ENCODE data around the gene HMBS. TPM values are rescaled to one million over a fixed set of nuclear protein-coding genes. Genes with fewer than 3 reads are reported as not detected.
A peak's percentile ranks its signal among the peaks of the same experiment; 100 is the strongest.

Gene HMBS
- total RNA-seq, 4 donors from 2014 or later: 9.5 to 19.9 (median 15.3) TPM

DNA sequence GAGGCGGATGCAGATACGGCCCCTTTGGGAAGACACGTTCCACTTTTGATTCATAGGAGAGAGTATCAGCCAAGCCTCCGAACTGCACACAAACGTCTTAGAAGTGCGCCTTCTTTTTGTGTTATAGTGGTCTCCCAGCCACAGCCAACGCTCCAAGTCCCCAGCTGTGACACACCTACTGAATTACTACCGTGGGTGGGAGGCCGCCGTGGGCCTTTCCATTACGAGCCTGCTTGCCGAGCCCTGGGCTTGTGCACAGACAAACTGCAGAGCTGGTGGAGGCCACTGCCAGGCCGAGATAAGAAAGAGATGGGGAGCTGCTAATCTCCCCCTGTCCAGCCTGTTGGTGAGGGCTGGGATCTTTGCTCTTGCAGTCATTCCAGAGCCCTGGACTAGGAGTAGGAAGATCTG lies 761 bp downstream of the HMBS start:
- H3K4me3 ChIP-seq: peak overlapping the region; percentile 82 to 90
- H3K36me3 ChIP-seq: no peaks in the 10 kb centered on the region
- H3K4me1 ChIP-seq: peaks cover 0 to 7% of the 10 kb centered on the region in 2 donors
- H3K9me3 ChIP-seq: no peaks in the 10 kb centered on the region
- H3K27ac ChIP-seq: peak overlapping the region; percentile 83 to 96
- intact Hi-C loops (cut with DNase I; ENCODE audit: low total_unique reads): no loop called here
- DNase-seq: no peak
- TF ChIP-seq, protein P1, sequence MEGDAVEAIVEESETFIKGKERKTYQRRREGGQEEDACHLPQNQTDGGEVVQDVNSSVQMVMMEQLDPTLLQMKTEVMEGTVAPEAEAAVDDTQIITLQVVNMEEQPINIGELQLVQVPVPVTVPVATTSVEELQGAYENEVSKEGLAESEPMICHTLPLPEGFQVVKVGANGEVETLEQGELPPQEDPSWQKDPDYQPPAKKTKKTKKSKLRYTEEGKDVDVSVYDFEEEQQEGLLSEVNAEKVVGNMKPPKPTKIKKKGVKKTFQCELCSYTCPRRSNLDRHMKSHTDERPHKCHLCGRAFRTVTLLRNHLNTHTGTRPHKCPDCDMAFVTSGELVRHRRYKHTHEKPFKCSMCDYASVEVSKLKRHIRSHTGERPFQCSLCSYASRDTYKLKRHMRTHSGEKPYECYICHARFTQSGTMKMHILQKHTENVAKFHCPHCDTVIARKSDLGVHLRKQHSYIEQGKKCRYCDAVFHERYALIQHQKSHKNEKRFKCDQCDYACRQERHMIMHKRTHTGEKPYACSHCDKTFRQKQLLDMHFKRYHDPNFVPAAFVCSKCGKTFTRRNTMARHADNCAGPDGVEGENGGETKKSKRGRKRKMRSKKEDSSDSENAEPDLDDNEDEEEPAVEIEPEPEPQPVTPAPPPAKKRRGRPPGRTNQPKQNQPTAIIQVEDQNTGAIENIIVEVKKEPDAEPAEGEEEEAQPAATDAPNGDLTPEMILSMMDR (IDR thresholded peaks at IDR 0.05): no peak
- no peak for TF ChIP-seq POLR2A (IDR thresholded peaks at IDR 0.05)
- no peaks in the 10 kb centered on the region for H3K27me3 ChIP-seq

DNA sequence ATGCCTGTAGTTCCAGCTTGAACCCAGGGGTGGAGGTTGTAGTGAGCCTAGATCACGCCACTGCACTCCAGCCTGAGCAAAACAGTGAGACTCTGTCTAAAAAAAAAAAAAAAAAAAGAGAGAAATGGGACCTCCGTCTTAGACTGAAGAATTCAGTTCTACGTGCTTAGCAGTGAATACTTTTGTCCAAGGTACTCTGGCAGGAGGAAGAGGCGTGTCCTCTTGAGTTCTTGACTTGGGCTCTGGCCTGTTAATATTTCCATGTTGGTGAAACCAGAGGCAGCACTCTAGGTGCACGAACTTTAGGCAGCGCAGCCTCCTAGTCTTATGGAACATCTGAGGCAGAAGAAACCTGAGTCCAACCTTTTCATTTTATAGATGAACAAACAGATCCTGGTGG lies 2.4 kb downstream of the HMBS start:
- Histone ChIP-seq H3K4me3 (no peak overlapping the region), H3K4me1 (peaks cover 0 to 7% of the 10 kb centered on the region in 2 donors), H3K9me3 (no peaks in the 10 kb centered on the region), H3K36me3 (no peaks in the 10 kb centered on the region), H3K27me3 (no peaks in the 10 kb centered on the region), H3K27ac (no peak overlapping the region)
- intact Hi-C loops (cut with DNase I; ENCODE audit: low total_unique reads): no loop called here
- TF ChIP-seq POLR2A (IDR thresholded peaks at IDR 0.05): no peak
- TF ChIP-seq, protein P1 (IDR thresholded peaks at IDR 0.05): no peak
- DNase-seq: no peak

- Histone ChIP-seq H3K9me3 (no peaks in the 10 kb centered on the region), H3K27ac (no peak overlapping the region), H3K4me3 (no peak overlapping the region), H3K36me3 (no peaks in the 10 kb centered on the region), H3K27me3 (no peaks in the 10 kb centered on the region), H3K4me1 (peaks cover 0 to 7% of the 10 kb centered on the region in 2 donors)
- TF ChIP-seq, protein P1 (IDR thresholded peaks at IDR 0.05): no peak
- TF ChIP-seq POLR2A (IDR thresholded peaks at IDR 0.05): no peak
- no peak for DNase-seq
- intact Hi-C loops (cut with DNase I; ENCODE audit: low total_unique reads): no loop called here
These were observed 3.1 kb downstream of the HMBS start for GRCh38 chr11:119087747-119088241.

- DNase-seq: no peak
- Histone ChIP-seq H3K27me3 (no peaks in the 10 kb centered on the region), H3K36me3 (no peaks in the 10 kb centered on the region), H3K27ac (no peak overlapping the region), H3K4me3 (no peak overlapping the region), H3K9me3 (no peaks in the 10 kb centered on the region), H3K4me1 (peaks cover 0 to 11% of the 10 kb centered on the region in 2 donors)
- intact Hi-C loops (cut with DNase I; ENCODE audit: low total_unique reads): no loop called here
- TF ChIP-seq POLR2A (IDR thresholded peaks at IDR 0.05): no peak
- TF ChIP-seq, protein P1 (IDR thresholded peaks at IDR 0.05): no peak
These were observed 3.7 kb downstream of the HMBS start for GRCh38 chr11:119088406-119088805.

DNA sequence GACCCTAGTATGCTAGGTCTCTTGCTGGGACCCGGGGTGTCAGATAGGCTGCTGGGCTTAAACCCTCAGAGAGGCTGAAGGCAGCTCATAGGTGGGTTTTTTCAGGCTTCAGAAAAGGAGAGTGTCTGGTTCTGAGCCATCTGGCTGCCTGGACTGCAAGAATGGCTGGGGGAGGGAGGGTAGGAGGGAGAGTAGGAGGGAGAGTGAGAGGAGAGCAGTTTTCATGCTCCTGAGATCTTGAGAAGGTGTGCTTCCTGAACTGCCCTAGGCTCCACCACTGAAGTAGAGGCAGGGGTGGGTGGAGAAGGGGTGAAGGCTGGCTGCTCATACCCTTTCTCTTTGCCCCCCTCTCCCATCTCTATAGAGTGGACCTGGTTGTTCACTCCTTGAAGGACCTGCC lies 4.6 kb downstream of the HMBS start:
- H3K9me3 ChIP-seq: no peaks in the 10 kb centered on the region
- TF ChIP-seq, protein P1 (IDR thresholded peaks at IDR 0.05): no peak
- no peak for TF ChIP-seq POLR2A (IDR thresholded peaks at IDR 0.05)
- no peak for DNase-seq

More for the DNA sequence above, 4.6 kb downstream of the HMBS start:
- Histone ChIP-seq H3K4me3 (no peak overlapping the region), H3K36me3 (no peaks in the 10 kb centered on the region), H3K27me3 (no peaks in the 10 kb centered on the region), H3K4me1 (peaks cover 0 to 11% of the 10 kb centered on the region in 2 donors), H3K27ac (no peak overlapping the region)
- intact Hi-C loops (cut with DNase I; ENCODE audit: low total_unique reads): no loop called here

Measured in uterus (tissue), 4 donors.